HUDEP-2 (cell line): ENCODE data around the gene PLXNB2.

Experiments
- DNase-seq, 76 experiments: peaks; one replicate each; lab custom pipeline; 2025; ENCODE audit not compliant: unreplicated experiment in 76 of 76; lab: John Stamatoyannopoulos, UW

The PLXNB2 gene

GRCh38 chr22:50269573-50269969 lies 37.9 kb downstream of the PLXNB2 start:
- no peak for DNase-seq

- peak in 2 of 76 experiments; percentile 8 to 18 for DNase-seq
Measured at GRCh38 chr22:50268655-50269113, 38.8 kb downstream of the PLXNB2 start.

GRCh38 chr22:50267591-50268390 lies 39.7 kb downstream of the PLXNB2 start:
- DNase-seq, result peak in 25 of 76 experiments; percentile 11 to 46 (median 33)

GRCh38 chr22:50266994-50267393 lies 40.5 kb downstream of the PLXNB2 start:
- DNase-seq, result no peak

GRCh38 chr22:50264946-50265669 lies 42.3 kb downstream of the PLXNB2 start:
- DNase-seq, result no peak

- no peak for DNase-seq
Measured at GRCh38 chr22:50264104-50264745, 43.2 kb downstream of the PLXNB2 start.

- DNase-seq, result no peak
Measured at GRCh38 chr22:50262973-50263617, 44.4 kb downstream of the PLXNB2 start.

- no peak for DNase-seq
Measured at GRCh38 chr22:50262460-50262911, 45.0 kb downstream of the PLXNB2 start.

- DNase-seq, result peak in 1 of 76 experiments; percentile 23
Measured at GRCh38 chr22:50261615-50262459, 45.6 kb downstream of the PLXNB2 start, which contains the start of gene MAPK12. Gene MAPK12, minus strand, starts transcription at chr22:50261683. Its CDS starts 174 bp downstream, at chr22:50261509.

GRCh38 chr22:50260801-50261614 lies 46.4 kb downstream of the PLXNB2 start:
- DNase-seq, result peak in 16 of 76 experiments; percentile 7 to 39 (median 25)

- DNase-seq, result no peak
Measured at GRCh38 chr22:50260434-50260800, 47.0 kb downstream of the PLXNB2 start.

- DNase-seq, result no peak
Measured at GRCh38 chr22:50259302-50259701, 48.1 kb downstream of the PLXNB2 start.

GRCh38 chr22:50258361-50259292 lies 48.8 kb downstream of the PLXNB2 start:
- no peak for DNase-seq

GRCh38 chr22:50257451-50258360 lies 49.7 kb downstream of the PLXNB2 start:
- DNase-seq, result no peak

GRCh38 chr22:50257041-50257440 lies 50.4 kb downstream of the PLXNB2 start:
- no peak for DNase-seq

- DNase-seq, result no peak
Measured at GRCh38 chr22:50256258-50256862, 51.1 kb downstream of the PLXNB2 start.
